Upper lobe of left lung (tissue), 6 donors: ENCODE data around the gene DNAJC1. TPM values are rescaled to one million over a fixed set of nuclear protein-coding genes. Genes with fewer than 3 reads are reported as not detected.

Experiments
- ATAC-seq, 2 donors: fragments of 200-7000 bp; cut with Tn5 transposase; one replicate each; pipeline ENCODE4 v1.9.1; 2022; ENCODE audit warnings: mild to moderate bottlenecking in 2 of 2, moderate library complexity in 2 of 2; ENCODE audit not compliant: low FRiP score in 2 of 2
- DNase-seq, 2 donors: peaks; one replicate each; pipeline ENCODE4 v3.0.0-alpha.2; 2019 to 2020
- H3K27ac ChIP-seq, 4 donors: fragments of 200-600 bp; sonication (generic); one replicate each; pipeline ENCODE4 v1.5.1; 2016 to 2019
- H3K27me3 ChIP-seq, 4 donors: fragments of 200-600 bp; sonication (generic); one replicate each; pipeline ENCODE4 v1.5.1; 2017 to 2019
- H3K36me3 ChIP-seq, 4 donors: fragments of 200-600 bp; sonication (generic); one replicate each; pipeline ENCODE4 v1.5.1; 2016 to 2019
- H3K4me1 ChIP-seq, 4 donors: fragments of 200-600 bp; sonication (generic); one replicate each; pipeline ENCODE4 v1.5.1; 2018 to 2019
- H3K4me3 ChIP-seq, 4 donors: fragments of 200-600 bp; sonication (generic); one replicate each; pipeline ENCODE4 v1.5.1; 2017 to 2019; ENCODE audit warnings: mild to moderate bottlenecking in 2 of 4, moderate library complexity in 1 of 4
- H3K9me3 ChIP-seq, 4 donors: fragments of 200-600 bp; sonication (generic); one replicate each; pipeline ENCODE4 v1.5.1; 2018 to 2019
- CTCF ChIP-seq, 6 experiments: fragments of 450-650 bp in 4 of 6; fragments of 200-600 bp in 2 of 6; sonication (generic) in 2 of 6; IDR thresholded peaks; one replicate each; pipeline ENCODE4 v1.5.1; 2016 to 2019; ENCODE audit warnings: antibody characterized with exemption in 6 of 6
- EP300 ChIP-seq, 4 donors: sonication (generic); formaldehyde crosslinking; IDR thresholded peaks; one replicate each; pipeline ENCODE4 v1.5.1; 2017; ENCODE audit warnings: antibody characterized with exemption in 4 of 4, control low read depth in 2 of 4
- POLR2A ChIP-seq, 4 donors: fragments of 450-650 bp; IDR thresholded peaks; one replicate each; pipeline ENCODE4 v1.5.1; 2016 to 2017; ENCODE audit warnings: antibody characterized with exemption in 4 of 4, mild to moderate bottlenecking in 2 of 4
- POLR2AphosphoS5 ChIP-seq, 2 donors: sonication (generic); formaldehyde crosslinking; IDR thresholded peaks; one replicate each; pipeline ENCODE4 v1.5.1; 2017; ENCODE audit warnings: antibody characterized with exemption in 2 of 2
- WGBS, 2 donors: methylation state at CpG; one replicate each; pipeline ENCODE4 v1.1.5; 2017 to 2018; 5-methylcytosine and 5-hydroxymethylcytosine counted together
- total RNA-seq, 6 donors: library from RNA; depleted of rRNA in 4 of 6; stranded (reverse); fragments of >200 nt in 4 of 6; gene quantifications; one replicate each; pipeline versions ENCODE4 v1.1.0 to v1.2.1, GENCODE V29; 2016 to 2021
- donor health status: DM: no; HTN: no; CAD: no; lungs with moderate emphysema.
- donor health status: DM: no; HTN: yes; CAD: no; lungs with severe emphysema.

DNAJC1 gene
- total RNA-seq, 6 donors from 2014 or later, result 30.8 to 106 (median 74.1) TPM

- ATAC-seq (no peak), DNase-seq (no peak)
- Histone ChIP-seq H3K9me3 (no peaks in the 10 kb centered on the region), H3K27me3 (no peaks in the 10 kb centered on the region), H3K36me3 (peaks cover 0 to 22% (median 3%) of the 10 kb centered on the region in 4 donors), H3K4me1 (peaks cover 17 to 28% (median 23%) of the 10 kb centered on the region in 4 donors), H3K4me3 (no peak overlapping the region), H3K27ac (no peak overlapping the region)
- no peak for TF ChIP-seq POLR2AphosphoS5 (IDR thresholded peaks at IDR 0.05)
- no peak for TF ChIP-seq EP300 (IDR thresholded peaks at IDR 0.05)
- no peak for TF ChIP-seq POLR2A (IDR thresholded peaks at IDR 0.05)
- TF ChIP-seq CTCF (IDR thresholded peaks at IDR 0.05), result no peak
- 77 to 89% methylated on average over 3 of the region's 3 CpGs for WGBS, 2 donors
Measured at GRCh38 chr10:21726601-21727225, 276.8 kb downstream of the DNAJC1 start.

DNA sequence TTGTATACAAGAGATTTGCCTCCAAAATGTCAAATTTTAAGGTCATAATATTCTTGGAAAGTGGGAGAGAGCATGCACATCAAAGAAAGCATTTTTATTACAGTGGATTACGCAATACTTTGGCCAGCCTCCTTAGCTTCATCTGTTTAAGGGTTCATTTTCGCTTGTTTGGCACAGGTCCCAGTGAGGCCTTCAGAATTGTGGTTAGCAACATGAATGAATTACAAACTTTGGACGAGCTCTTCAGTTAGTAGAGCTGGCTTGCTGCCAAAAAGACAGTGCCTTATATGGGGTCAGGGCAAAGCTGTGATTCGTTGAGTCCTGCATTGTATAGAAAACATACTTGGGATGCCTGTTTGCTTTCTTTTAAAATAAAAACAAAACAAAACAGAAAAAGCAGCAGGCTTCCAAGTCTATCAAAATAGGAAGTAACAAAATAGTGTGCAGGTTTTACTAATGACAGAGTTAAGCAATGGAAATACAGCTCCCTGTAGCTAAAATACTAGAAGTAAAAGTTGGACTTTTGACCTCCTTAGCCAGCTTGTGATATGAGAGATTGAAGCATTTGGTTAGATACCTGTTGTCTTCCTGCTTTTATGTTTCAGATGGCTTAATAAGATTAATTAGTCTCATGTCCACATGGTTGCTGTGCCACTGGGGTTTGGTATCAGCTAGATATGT is 278.7 kb downstream of the DNAJC1 start:
- Histone ChIP-seq H3K9me3 (no peaks in the 10 kb centered on the region), H3K36me3 (peaks cover 0 to 16% (median under 1%) of the 10 kb centered on the region in 4 donors), H3K4me3 (no peak overlapping the region), H3K27me3 (no peaks in the 10 kb centered on the region), H3K27ac (no peak overlapping the region), H3K4me1 (peaks cover 17 to 28% (median 23%) of the 10 kb centered on the region in 4 donors)
- peak; percentile 88 to 94 for ATAC-seq
- peak in 1 of 2 donors; percentile 91 for DNase-seq
- TF ChIP-seq EP300 (IDR thresholded peaks at IDR 0.05), result peak in 1 of 4 donors; percentile 21
- TF ChIP-seq POLR2A (IDR thresholded peaks at IDR 0.05), result no peak
- TF ChIP-seq CTCF (IDR thresholded peaks at IDR 0.05), result no peak
- TF ChIP-seq POLR2AphosphoS5 (IDR thresholded peaks at IDR 0.05), result peak; percentile 28 to 36
- WGBS, 2 donors, result 3 to 6% methylated on average over 4 of the region's 4 CpGs

- no peak overlapping the region for H3K4me3 ChIP-seq
- no peak overlapping the region for H3K27ac ChIP-seq
- H3K27me3 ChIP-seq, result no peaks in the 10 kb centered on the region
- peaks cover 0 to 11% (median 0%) of the 10 kb centered on the region in 4 donors for H3K36me3 ChIP-seq
- no peak for TF ChIP-seq POLR2AphosphoS5 (IDR thresholded peaks at IDR 0.05)
- TF ChIP-seq POLR2A (IDR thresholded peaks at IDR 0.05), result no peak
- TF ChIP-seq EP300 (IDR thresholded peaks at IDR 0.05), result no peak
- TF ChIP-seq CTCF (IDR thresholded peaks at IDR 0.05), result no peak
- WGBS, 2 donors, result 65 to 75% methylated on average over 7 of the region's 7 CpGs
- peaks cover 17 to 28% (median 23%) of the 10 kb centered on the region in 4 donors for H3K4me1 ChIP-seq
- DNase-seq, result no peak
- no peaks in the 10 kb centered on the region for H3K9me3 ChIP-seq
- no peak for ATAC-seq
Measured at GRCh38 chr10:21724020-21724589, 279.4 kb downstream of the DNAJC1 start.

DNA sequence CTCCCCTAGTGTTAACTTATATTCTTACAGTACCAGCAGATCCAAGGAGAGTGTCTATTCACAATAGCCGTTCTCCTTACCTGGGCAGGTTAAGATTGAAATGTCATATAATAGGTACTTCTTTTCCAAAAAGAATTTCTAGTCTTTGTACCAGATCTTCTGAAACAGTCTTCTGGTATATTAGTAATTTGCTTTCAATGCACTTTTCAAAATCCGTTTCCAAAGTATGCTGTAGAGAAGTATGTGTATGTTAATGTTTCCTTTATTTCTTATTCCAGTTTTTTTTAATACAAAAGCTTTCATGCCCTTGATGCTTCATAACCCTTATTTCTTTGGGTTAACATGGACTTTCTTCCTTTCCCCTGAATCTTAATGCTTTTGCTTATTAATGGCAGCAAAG is 281.3 kb downstream of the DNAJC1 start:
- TF ChIP-seq POLR2A (IDR thresholded peaks at IDR 0.05) (no peak), CTCF (IDR thresholded peaks at IDR 0.05) (no peak), POLR2AphosphoS5 (IDR thresholded peaks at IDR 0.05) (no peak)
- Histone ChIP-seq H3K9me3 (no peaks in the 10 kb centered on the region), H3K27me3 (no peaks in the 10 kb centered on the region), H3K27ac (no peak overlapping the region), H3K4me3 (no peak overlapping the region), H3K36me3 (peaks cover 0 to 16% (median 0%) of the 10 kb centered on the region in 4 donors), H3K4me1 (peaks cover 11 to 17% (median 14%) of the 10 kb centered on the region in 4 donors)
- ATAC-seq, result no peak
- 97 to 99% methylated on average over 2 of the region's 2 CpGs for WGBS, 2 donors
- DNase-seq, result no peak
